Measurements from ENCODE around the gene FAM124A. TPM values are rescaled to one million over a fixed set of nuclear protein-coding genes. Genes with fewer than 3 reads are reported as not detected.

FAM124A gene
- total RNA-seq, 1 experiment from 2014 or later: 3.1 TPM

Other genes starting within 250 kb of the FAM124A start
- gene C13orf42, start 111.1 kb upstream of the FAM124A start, total RNA-seq (2021; ENCODE audit: unreplicated experiment): not detected
- not detected for gene SERPINE3, start 117.3 kb downstream of the FAM124A start, total RNA-seq (2021; ENCODE audit: unreplicated experiment)
- gene INTS6, start 230.6 kb downstream of the FAM124A start, total RNA-seq (2021; ENCODE audit: unreplicated experiment): 44.7 TPM